RWPE2 (cell line): Measurements from ENCODE around the gene MDH2.

Experiments
- ATAC-seq: fragments of 200-7000 bp; cut with Tn5 transposase; 3 replicates; pipeline ENCODE4 v1.9.1; 2021; ENCODE audit warnings: low read depth
- DNase-seq: peaks from one replicate; pipeline ENCODE4 v3.0.0-alpha.2; 2020; ENCODE audit warnings: low spot score
- H3K27ac ChIP-seq: fragments of 450-650 bp; 2 replicates; pipeline ENCODE4 v1.5.1; 2017; ENCODE audit warnings: mild to moderate bottlenecking; ENCODE audit not compliant: poor library complexity, severe bottlenecking
- H3K27me3 ChIP-seq: fragments of 250-450 bp; sonication (Bioruptor Pico); 2 replicates; pipeline ENCODE4 v1.5.1; 2021; ENCODE audit warnings: mild to moderate bottlenecking, moderate library complexity; ENCODE audit not compliant: insufficient read depth, poor library complexity, severe bottlenecking
- H3K36me3 ChIP-seq: fragments of 250-450 bp; sonication (Bioruptor Pico); 2 replicates; pipeline ENCODE4 v1.5.1; 2020; ENCODE audit warnings: low read depth, mild to moderate bottlenecking, moderate library complexity
- H3K4me1 ChIP-seq: fragments of 250-450 bp; sonication (Bioruptor Pico); 2 replicates; pipeline ENCODE4 v1.5.1; 2021; ENCODE audit warnings: mild to moderate bottlenecking, moderate library complexity; ENCODE audit not compliant: insufficient read depth, poor library complexity, severe bottlenecking
- H3K4me3 ChIP-seq: fragments of 250-450 bp; sonication (Bioruptor Pico); 2 replicates; pipeline ENCODE4 v1.5.1; 2021; ENCODE audit warnings: mild to moderate bottlenecking, moderate library complexity; ENCODE audit not compliant: severe bottlenecking
- H3K9me3 ChIP-seq: fragments of 250-450 bp; sonication (Bioruptor Pico); 2 replicates; pipeline ENCODE4 v1.5.1; 2021; ENCODE audit warnings: mild to moderate bottlenecking, moderate library complexity; ENCODE audit not compliant: severe bottlenecking
- CTCF ChIP-seq: fragments of 450-650 bp; IDR thresholded peaks from one replicate; pipeline ENCODE4 v1.5.1; 2017; ENCODE audit warnings: mild to moderate bottlenecking, moderate library complexity; ENCODE audit not compliant: poor library complexity, severe bottlenecking

Gene MDH2

GRCh38 chr7:76072243-76073148 lies 24.6 kb downstream of the MDH2 start:
- no peak overlapping the region for H3K27ac ChIP-seq
- H3K4me1 ChIP-seq = no peaks in the 10 kb centered on the region
- no peaks in the 10 kb centered on the region for H3K27me3 ChIP-seq
- DNase-seq = no peak
- no peaks in the 10 kb centered on the region for H3K9me3 ChIP-seq
- ATAC-seq = no peak
- TF ChIP-seq CTCF = no peak
- H3K4me3 ChIP-seq = no peak overlapping the region
- no peaks in the 10 kb centered on the region for H3K36me3 ChIP-seq

- no peak overlapping the region for H3K27ac ChIP-seq
- H3K4me3 ChIP-seq = no peak overlapping the region
- TF ChIP-seq CTCF = no peak
Observed at GRCh38 chr7:76073335-76073990, 25.6 kb downstream of the MDH2 start.

GRCh38 chr7:76074306-76074971 lies 26.5 kb downstream of the MDH2 start:
- H3K27me3 ChIP-seq = no peaks in the 10 kb centered on the region
- no peak overlapping the region for H3K4me3 ChIP-seq
- H3K36me3 ChIP-seq = no peaks in the 10 kb centered on the region
- H3K4me1 ChIP-seq = no peaks in the 10 kb centered on the region
- no peak for DNase-seq
- H3K27ac ChIP-seq = peak overlapping the region; percentile 37
- TF ChIP-seq CTCF = no peak
- no peak for ATAC-seq
- H3K9me3 ChIP-seq = no peaks in the 10 kb centered on the region

More at GRCh38 chr7:76073335-76073990, 25.6 kb downstream of the MDH2 start:
- ATAC-seq = no peak
- Histone ChIP-seq H3K9me3 (no peaks in the 10 kb centered on the region), H3K27me3 (no peaks in the 10 kb centered on the region), H3K36me3 (no peaks in the 10 kb centered on the region), H3K4me1 (no peaks in the 10 kb centered on the region)
- no peak for DNase-seq

- Histone ChIP-seq H3K4me1 (no peaks in the 10 kb centered on the region), H3K9me3 (no peaks in the 10 kb centered on the region), H3K27me3 (no peaks in the 10 kb centered on the region), H3K36me3 (no peaks in the 10 kb centered on the region), H3K4me3 (no peak overlapping the region), H3K27ac (peak overlapping the region; percentile 37)
- DNase-seq (no peak), ATAC-seq (no peak)
- TF ChIP-seq CTCF = no peak
Observed at GRCh38 chr7:76074972-76075370, 27.1 kb downstream of the MDH2 start.
